SJSA1 (cell line): Measurements from ENCODE around the gene TNFRSF9. TPM values are rescaled to one million over a fixed set of nuclear protein-coding genes. Genes with fewer than 3 reads are reported as not detected.
"Not testable (repeated sequence)": the region's sequence is repeated elsewhere in the genome, so short reads cannot be mapped to it uniquely, and the experiment has no call there.

Experiments used
- DNase-seq, 2 experiments: peaks; one replicate each; pipeline ENCODE4 v3.0.0-alpha.2; 2015 to 2020; ENCODE audit warnings: low spot score in 2 of 2, low read depth in 1 of 2
- H3K27ac ChIP-seq: fragments of 250-450 bp; sonication (Bioruptor Pico); 2 replicates; pipeline ENCODE4 v1.5.1; 2020; ENCODE audit warnings: mild to moderate bottlenecking, moderate library complexity
- H3K27me3 ChIP-seq: fragments of 250-450 bp; sonication (Bioruptor Pico); replicated peaks from 2 replicates; pipeline ENCODE4 v1.5.1; 2020; ENCODE audit warnings: mild to moderate bottlenecking, moderate library complexity
- H3K36me3 ChIP-seq: fragments of 250-450 bp; sonication (Bioruptor Pico); 2 replicates; pipeline ENCODE4 v1.5.1; 2020; ENCODE audit warnings: mild to moderate bottlenecking
- H3K4me1 ChIP-seq: fragments of 250-450 bp; sonication (Bioruptor Pico); replicated peaks from 2 replicates; pipeline ENCODE4 v1.6.1; 2021; ENCODE audit warnings: mild to moderate bottlenecking
- H3K4me3 ChIP-seq: fragments of 250-450 bp; sonication (Bioruptor Pico); 2 replicates; pipeline ENCODE4 v1.5.1; 2020; ENCODE audit warnings: mild to moderate bottlenecking
- H3K9me3 ChIP-seq: fragments of 250-450 bp; sonication (Bioruptor Pico); replicated peaks from 2 replicates; pipeline ENCODE4 v1.5.1; 2020; ENCODE audit warnings: mild to moderate bottlenecking
- total RNA-seq: library from RNA; depleted of rRNA; stranded (reverse); fragments of >200 nt; shearing (Covaris generic); gene quantifications from 2 replicates; pipeline ENCODE4 v1.2.3, GENCODE V29; 2014

The TNFRSF9 gene
- total RNA-seq, 1 experiment from 2014 or later = 5.6 TPM

DNA sequence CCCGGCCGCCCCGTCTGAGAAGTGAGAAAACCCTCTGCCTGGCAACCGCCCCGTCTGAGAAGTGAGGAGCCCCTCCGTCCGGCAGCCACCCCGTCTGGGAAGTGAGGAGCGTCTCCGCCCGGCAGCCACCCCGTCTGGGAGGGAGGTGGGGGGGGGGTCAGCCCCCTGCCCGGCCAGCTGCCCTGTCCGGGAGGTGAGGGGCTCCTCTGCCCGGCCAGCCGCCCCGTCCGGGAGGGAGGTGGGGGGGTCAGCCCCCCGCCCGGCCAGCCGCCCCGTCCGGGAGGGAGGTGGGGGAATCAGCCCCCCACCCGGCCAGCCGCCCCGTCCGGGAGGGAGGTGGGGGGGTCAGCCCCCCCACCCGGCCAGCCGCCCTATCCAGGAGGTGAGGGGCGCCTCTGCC is 12.2 kb upstream of the TNFRSF9 start:
- not testable (repeated sequence) for DNase-seq, H3K36me3 ChIP-seq, H3K9me3 ChIP-seq, H3K27me3 ChIP-seq, H3K27ac ChIP-seq, H3K4me3 ChIP-seq
- peaks cover 17% of the 10 kb centered on the region for H3K4me1 ChIP-seq

DNA sequence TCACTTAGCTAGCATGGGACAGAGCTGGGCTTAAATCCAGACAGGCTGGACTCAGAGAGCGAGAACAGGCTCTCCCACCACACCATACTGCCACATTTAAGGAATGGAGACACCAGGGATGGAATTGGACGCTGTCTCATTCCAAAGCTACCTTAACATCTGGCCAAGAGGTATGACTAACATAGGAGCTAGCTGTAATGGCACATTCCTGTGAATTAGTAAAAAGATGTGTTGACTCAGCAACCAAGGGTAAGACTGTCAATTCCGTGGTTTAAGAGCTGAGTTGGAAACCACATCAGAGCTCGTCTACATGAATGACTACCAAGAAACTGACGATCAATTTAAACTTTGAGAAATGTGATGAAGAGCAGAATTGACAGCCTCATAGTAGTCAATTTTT is 8.3 kb upstream of the TNFRSF9 start:
- H3K27ac ChIP-seq = no peak overlapping the region
- no peaks in the 10 kb centered on the region for H3K27me3 ChIP-seq
- no peak overlapping the region for H3K4me3 ChIP-seq
- H3K9me3 ChIP-seq = no peaks in the 10 kb centered on the region
- H3K36me3 ChIP-seq = no peaks in the 10 kb centered on the region
- peak; percentile 49 to 60 for DNase-seq
- peaks cover 17% of the 10 kb centered on the region for H3K4me1 ChIP-seq

DNA sequence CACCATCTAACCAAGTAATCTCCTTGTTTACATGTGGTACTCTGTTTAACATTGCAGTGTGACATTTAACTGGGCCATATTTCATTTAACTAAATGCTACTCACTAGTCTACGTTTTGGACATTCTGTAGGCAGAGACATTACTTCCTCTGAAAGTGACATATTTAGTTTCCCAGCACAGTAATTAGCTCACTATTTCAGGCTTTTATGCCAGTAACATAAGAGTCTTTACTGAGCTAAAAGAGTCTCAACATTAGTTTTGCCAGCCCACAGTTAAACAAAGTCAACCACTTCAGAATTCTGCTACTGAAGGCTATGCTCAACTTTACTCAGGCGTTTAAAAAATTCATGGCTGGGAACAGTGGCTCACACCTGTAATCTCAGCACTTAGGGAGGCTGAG is 2.6 kb upstream of the TNFRSF9 start:
- DNase-seq = no peak
- H3K9me3 ChIP-seq = no peaks in the 10 kb centered on the region
- peaks cover 26% of the 10 kb centered on the region for H3K4me1 ChIP-seq
- no peaks in the 10 kb centered on the region for H3K36me3 ChIP-seq
- H3K4me3 ChIP-seq = no peak overlapping the region
- H3K27me3 ChIP-seq = no peaks in the 10 kb centered on the region
- H3K27ac ChIP-seq = no peak overlapping the region

DNA sequence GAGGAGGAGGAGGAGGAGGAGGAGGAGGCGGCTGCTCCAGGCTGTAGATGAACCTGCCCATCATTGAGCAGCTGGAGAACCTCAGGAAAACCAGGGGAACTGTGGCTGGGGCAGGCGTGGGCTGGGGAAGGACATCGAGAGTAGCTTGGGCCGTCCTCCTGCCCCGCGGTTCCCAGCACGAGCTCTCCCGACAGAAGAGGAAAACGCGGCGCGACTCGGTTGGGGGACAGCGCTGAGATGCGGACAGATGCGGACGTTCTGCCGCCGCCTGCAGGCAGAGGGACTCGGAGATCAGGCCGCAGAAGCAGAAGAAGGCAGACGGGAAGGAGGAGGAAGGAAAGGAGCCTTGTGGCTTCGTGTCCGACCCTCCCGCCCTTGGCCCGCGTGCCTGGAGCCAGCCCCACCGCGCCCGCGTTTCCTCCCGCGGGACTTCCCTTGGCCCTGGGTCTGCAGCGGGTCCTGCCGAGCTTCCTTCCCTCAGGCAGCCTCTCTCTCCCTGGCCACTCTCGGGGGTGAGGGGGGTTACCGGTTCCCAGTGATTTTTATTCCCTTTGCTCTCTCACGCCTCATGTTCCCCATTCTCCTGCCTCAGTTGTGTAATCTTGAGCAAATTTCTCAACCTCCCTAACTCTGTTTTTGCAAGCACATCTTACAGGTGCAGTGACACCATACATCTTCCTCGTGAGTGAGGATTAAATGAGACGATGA is 1.7 kb upstream of the TNFRSF9 start:
- no peak overlapping the region for H3K27ac ChIP-seq
- H3K27me3 ChIP-seq = no peaks in the 10 kb centered on the region
- no peak for DNase-seq
- peaks cover 26% of the 10 kb centered on the region for H3K4me1 ChIP-seq
- no peaks in the 10 kb centered on the region for H3K9me3 ChIP-seq
- no peak overlapping the region for H3K4me3 ChIP-seq
- no peaks in the 10 kb centered on the region for H3K36me3 ChIP-seq

- Histone ChIP-seq H3K27ac (peak overlapping the region; percentile 88), H3K9me3 (no peaks in the 10 kb centered on the region), H3K36me3 (no peaks in the 10 kb centered on the region), H3K27me3 (no peaks in the 10 kb centered on the region), H3K4me1 (peaks cover 26% of the 10 kb centered on the region), H3K4me3 (0 out of 2 replicates have a peak overlapping the region, but pooled peaks have one; percentile 2)
- peak; percentile 69 to 72 for DNase-seq
Observed at GRCh38 chr1:7941437-7941793, 776 bp upstream of the TNFRSF9 start.

- DNase-seq = no peak
- Histone ChIP-seq H3K4me1 (peaks cover 26% of the 10 kb centered on the region), H3K27ac (no peak overlapping the region), H3K4me3 (no peak overlapping the region), H3K36me3 (no peaks in the 10 kb centered on the region), H3K27me3 (no peaks in the 10 kb centered on the region), H3K9me3 (no peaks in the 10 kb centered on the region)
Observed at GRCh38 chr1:7940034-7940433, 605 bp downstream of the TNFRSF9 start.

DNA sequence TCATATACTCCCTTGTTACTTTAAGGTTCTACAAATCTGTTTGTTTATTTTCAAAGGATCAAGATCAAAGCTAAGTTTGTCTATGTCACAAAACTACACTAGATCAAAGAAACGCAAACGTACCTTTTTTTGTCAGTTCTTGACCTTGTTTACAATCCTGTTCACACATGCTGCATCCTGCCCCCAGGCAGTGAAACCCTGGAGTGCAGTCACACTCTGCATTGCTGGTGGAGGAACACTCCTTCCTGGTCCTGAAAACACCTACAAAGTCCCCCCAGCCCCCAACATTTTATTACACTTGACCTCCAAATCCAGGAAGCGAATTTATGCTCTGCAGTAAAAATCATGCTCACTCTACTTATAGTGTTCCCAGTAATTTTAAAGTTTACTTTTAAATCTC is 2.6 kb downstream of the TNFRSF9 start:
- Histone ChIP-seq H3K36me3 (no peaks in the 10 kb centered on the region), H3K4me1 (peaks cover 26% of the 10 kb centered on the region), H3K4me3 (no peak overlapping the region), H3K27me3 (no peaks in the 10 kb centered on the region), H3K27ac (no peak overlapping the region), H3K9me3 (no peaks in the 10 kb centered on the region)
- no peak for DNase-seq

- Histone ChIP-seq H3K4me1 (no peaks in the 10 kb centered on the region), H3K36me3 (no peaks in the 10 kb centered on the region), H3K4me3 (no peak overlapping the region), H3K9me3 (no peaks in the 10 kb centered on the region), H3K27me3 (no peaks in the 10 kb centered on the region), H3K27ac (no peak overlapping the region)
- DNase-seq = no peak
Observed at GRCh38 chr1:7932524-7933138, 8.0 kb downstream of the TNFRSF9 start.

DNA sequence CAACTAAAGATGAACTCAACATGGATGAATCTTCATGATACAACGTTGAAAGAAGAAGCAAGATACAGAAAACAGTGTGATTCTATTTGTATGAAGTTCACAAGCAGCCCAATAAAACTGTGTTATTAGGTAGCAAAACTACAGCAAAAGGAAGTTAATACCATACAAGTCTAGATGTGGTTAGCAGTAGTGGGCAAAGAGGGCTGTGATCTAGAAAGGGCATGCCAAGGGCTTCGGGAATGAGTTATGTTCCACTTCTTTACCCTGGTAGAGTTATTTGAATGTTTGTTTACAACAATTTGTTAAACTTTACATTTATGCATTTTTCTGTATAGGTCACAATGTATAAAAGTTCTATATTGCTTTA is 9.2 kb downstream of the TNFRSF9 start:
- H3K27ac ChIP-seq = no peak overlapping the region
- H3K4me1 ChIP-seq = no peaks in the 10 kb centered on the region
- no peak overlapping the region for H3K4me3 ChIP-seq
- H3K9me3 ChIP-seq = no peaks in the 10 kb centered on the region
- DNase-seq = no peak
- no peaks in the 10 kb centered on the region for H3K27me3 ChIP-seq
- no peaks in the 10 kb centered on the region for H3K36me3 ChIP-seq

- no peak for DNase-seq
- no peaks in the 10 kb centered on the region for H3K27me3 ChIP-seq
- H3K4me3 ChIP-seq = no peak overlapping the region
- no peaks in the 10 kb centered on the region for H3K4me1 ChIP-seq
- no peak overlapping the region for H3K27ac ChIP-seq
- no peaks in the 10 kb centered on the region for H3K9me3 ChIP-seq
- no peaks in the 10 kb centered on the region for H3K36me3 ChIP-seq
Observed at GRCh38 chr1:7930645-7931445, 9.8 kb downstream of the TNFRSF9 start.

- Histone ChIP-seq H3K27me3 (no peaks in the 10 kb centered on the region), H3K27ac (no peak overlapping the region), H3K36me3 (no peaks in the 10 kb centered on the region), H3K4me3 (no peak overlapping the region), H3K9me3 (no peaks in the 10 kb centered on the region), H3K4me1 (no peaks in the 10 kb centered on the region)
- no peak for DNase-seq
Observed at GRCh38 chr1:7929637-7930036, 11.0 kb downstream of the TNFRSF9 start.

- no peaks in the 10 kb centered on the region for H3K9me3 ChIP-seq
- H3K4me3 ChIP-seq = no peak overlapping the region
- no peak overlapping the region for H3K27ac ChIP-seq
- DNase-seq = no peak
- no peaks in the 10 kb centered on the region for H3K36me3 ChIP-seq
- H3K4me1 ChIP-seq = no peaks in the 10 kb centered on the region
- H3K27me3 ChIP-seq = no peaks in the 10 kb centered on the region
Observed at GRCh38 chr1:7928247-7928646, 12.4 kb downstream of the TNFRSF9 start.

DNA sequence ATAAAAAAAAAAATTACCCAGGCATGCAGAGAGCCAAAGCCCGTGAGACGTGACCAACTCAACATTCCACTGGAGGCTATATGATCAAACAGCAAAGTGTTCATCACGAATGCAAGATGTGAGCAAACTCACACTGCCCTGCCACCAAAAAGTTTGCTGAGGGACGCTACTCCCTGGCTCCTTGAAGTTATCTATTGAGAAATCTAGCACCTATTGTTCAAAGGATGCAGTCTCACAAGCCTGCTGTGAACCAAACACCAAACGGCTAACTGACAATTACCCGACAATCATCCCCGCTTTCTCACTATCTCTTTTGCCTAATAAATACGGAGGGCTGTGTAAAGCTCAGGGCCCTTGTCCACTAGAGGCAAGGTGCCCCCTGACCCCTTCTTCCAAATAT is 13.6 kb downstream of the TNFRSF9 start:
- H3K36me3 ChIP-seq, DNase-seq, H3K9me3 ChIP-seq, H3K27ac ChIP-seq, H3K4me3 ChIP-seq, H3K4me1 ChIP-seq, H3K27me3 ChIP-seq: not testable (repeated sequence)

- DNase-seq = peak in 1 of 2 experiments; percentile 40
- Histone ChIP-seq H3K36me3 (no peaks in the 10 kb centered on the region), H3K9me3 (no peaks in the 10 kb centered on the region), H3K27me3 (no peaks in the 10 kb centered on the region), H3K27ac (peak overlapping the region; percentile 41), H3K4me1 (peaks cover 18% of the 10 kb centered on the region), H3K4me3 (no peak overlapping the region)
Observed at GRCh38 chr1:7922301-7922700, 18.3 kb downstream of the TNFRSF9 start.
